Right lobe of liver (tissue), 6 donors: ENCODE results near the gene LEF1. TPM values are rescaled to one million over a fixed set of nuclear protein-coding genes. Genes with fewer than 3 reads are reported as not detected.

Experiments
- ATAC-seq, 4 donors: fragments of 200-7000 bp; cut with Tn5 transposase; one replicate each; pipeline ENCODE4 v1.9.1; 2020; ENCODE audit warnings: mild to moderate bottlenecking in 4 of 4, moderate library complexity in 4 of 4
- DNase-seq, 3 donors: peaks; one replicate each; pipeline ENCODE4 v3.0.0-alpha.2; 2020
- H3K27ac ChIP-seq, 3 donors: fragments of 200-600 bp; one replicate each; pipeline ENCODE4 v1.8.0; 2022
- H3K27me3 ChIP-seq, 2 donors: fragments of 200-600 bp; one replicate each; pipeline ENCODE4 v1.8.0; 2022
- H3K36me3 ChIP-seq, 4 donors: fragments of 200-600 bp; sonication (generic) in 1 of 4; one replicate each; pipeline versions ENCODE4 v1.5.1 to v1.8.0; 2017 to 2022; ENCODE audit warnings: control low read depth in 1 of 4
- H3K4me1 ChIP-seq, 4 donors: fragments of 200-600 bp; sonication (generic) in 1 of 4; one replicate each; pipeline versions ENCODE4 v1.5.1 to v1.8.0; 2017 to 2022; ENCODE audit warnings: control low read depth in 1 of 4
- H3K4me3 ChIP-seq, 3 donors: fragments of 200-600 bp; one replicate each; pipeline ENCODE4 v1.8.0; 2022
- H3K9me3 ChIP-seq, 4 donors: fragments of 200-600 bp; sonication (generic) in 1 of 4; one replicate each; pipeline versions ENCODE4 v1.5.1 to v1.8.0; 2017 to 2022; ENCODE audit warnings: control low read depth in 1 of 4
- CTCF ChIP-seq, 4 donors: fragments of 200-600 bp in 3 of 4; fragments of 450-650 bp in 1 of 4; IDR thresholded peaks; one replicate each; pipeline versions ENCODE4 v1.5.1 to v1.8.0; 2016 to 2022; ENCODE audit warnings: antibody characterized with exemption in 4 of 4, mild to moderate bottlenecking in 2 of 4
- POLR2A ChIP-seq: fragments of 450-650 bp; IDR thresholded peaks from one replicate; pipeline ENCODE4 v1.6.1; 2017; ENCODE audit warnings: antibody characterized with exemption, mild to moderate bottlenecking
- WGBS: methylation state at CpG from one replicate; pipeline ENCODE4 v1.1.6; 2018; ENCODE audit warnings: low coverage, low lambda C conversion rate; ENCODE audit not compliant: insufficient coverage; ENCODE audit errors: missing lambda C conversion rate; 5-methylcytosine and 5-hydroxymethylcytosine counted together
- intact Hi-C, 2 donors: fragments of 100-400 bp; cut with DNase I; formaldehyde crosslinking; loops; one replicate each; pipeline versions ENCODE4 v1.11.2 to v1.14.1; 2022
- total RNA-seq, 6 experiments: library from RNA; depleted of rRNA in 2 of 6; stranded (reverse); fragments of >200 nt in 2 of 6; fragmentation: NEBNext Ultra II Directional in 3 of 6; extraction: Animal tissue kit (Norgen Biotek cat#: 25700) in 3 of 6; gene quantifications; one replicate each; pipeline versions ENCODE4 v1.1.0 to v1.2.4, GENCODE V29; 2016 to 2023
- donor health status: DM: no; HTN: yes; CAD: no.
- donor health status: DM: no; HTN: no; CAD: no.
- donor health status: DM: no; HTN: no; CAD: no.
- donor health status: DM: no; HTN: yes; CAD: no.
- donor health status: DM: no; HTN: yes; CAD: no.

The LEF1 gene
- total RNA-seq, 6 experiments from 2014 or later, result 0.19 to 0.66 (median 0.42) TPM; not detected in 1

GRCh38 chr4:108171339-108172230, 2.9 kb upstream of the LEF1 start:
- Histone ChIP-seq H3K4me1 (peaks cover 0 to 24% (median 6%) of the 10 kb centered on the region in 4 donors), H3K27me3 (peaks cover 10 to 54% of the 10 kb centered on the region in 2 donors), H3K4me3 (no peak overlapping the region), H3K9me3 (no peaks in the 10 kb centered on the region), H3K36me3 (no peaks in the 10 kb centered on the region), H3K27ac (no peak overlapping the region)
- WGBS, result 3% methylated on average over 24 of the region's 52 CpGs
- no peak for TF ChIP-seq POLR2A
- TF ChIP-seq CTCF (IDR thresholded peaks at IDR 0.05), result no peak
- intact Hi-C loops, result no loop called here
- ATAC-seq, result no peak
- no peak for DNase-seq

- H3K27me3 ChIP-seq, result peaks cover 10 to 58% of the 10 kb centered on the region in 2 donors
Measured at GRCh38 chr4:108170631-108171338, 2.1 kb upstream of the LEF1 start.

GRCh38 chr4:108169664-108170063, 932 bp upstream of the LEF1 start:
- peaks cover 10 to 67% of the 10 kb centered on the region in 2 donors for H3K27me3 ChIP-seq

More at GRCh38 chr4:108170631-108171338, 2.1 kb upstream of the LEF1 start:
- Histone ChIP-seq H3K4me1 (peaks cover 0 to 26% (median 6%) of the 10 kb centered on the region in 4 donors), H3K4me3 (no peak overlapping the region), H3K27ac (no peak overlapping the region), H3K36me3 (no peaks in the 10 kb centered on the region), H3K9me3 (no peaks in the 10 kb centered on the region)
- DNase-seq, result no peak
- ATAC-seq, result no peak
- intact Hi-C loops, result no loop called here
- 5% methylated on average over 8 of the region's 8 CpGs for WGBS
- no peak for TF ChIP-seq POLR2A
- TF ChIP-seq CTCF (IDR thresholded peaks at IDR 0.05), result no peak

More at GRCh38 chr4:108169664-108170063, 932 bp upstream of the LEF1 start:
- Histone ChIP-seq H3K9me3 (no peaks in the 10 kb centered on the region), H3K4me3 (no peak overlapping the region), H3K27ac (no peak overlapping the region), H3K36me3 (no peaks in the 10 kb centered on the region), H3K4me1 (peaks cover 0 to 26% (median 6%) of the 10 kb centered on the region in 4 donors)
- ATAC-seq (no peak), DNase-seq (no peak)
- TF ChIP-seq POLR2A (no peak), CTCF (IDR thresholded peaks at IDR 0.05) (no peak)
- 9% methylated on average over 8 of the region's 8 CpGs for WGBS
- intact Hi-C loops, result no loop called here
